Upper lobe of left lung (tissue), 6 donors: Measurements from ENCODE around the gene DMWD. TPM values are rescaled to one million over a fixed set of nuclear protein-coding genes. Genes with fewer than 3 reads are reported as not detected.

ENCODE experiments used
- ATAC-seq, 2 donors: fragments of 200-7000 bp; cut with Tn5 transposase; one replicate each; pipeline ENCODE4 v1.9.1; 2022; ENCODE audit warnings: mild to moderate bottlenecking in 2 of 2, moderate library complexity in 2 of 2; ENCODE audit not compliant: low FRiP score in 2 of 2
- DNase-seq, 2 donors: peaks; one replicate each; pipeline ENCODE4 v3.0.0-alpha.2; 2019 to 2020
- H3K27ac ChIP-seq, 4 donors: fragments of 200-600 bp; sonication (generic); one replicate each; pipeline ENCODE4 v1.5.1; 2016 to 2019
- H3K27me3 ChIP-seq, 4 donors: fragments of 200-600 bp; sonication (generic); one replicate each; pipeline ENCODE4 v1.5.1; 2017 to 2019
- H3K36me3 ChIP-seq, 4 donors: fragments of 200-600 bp; sonication (generic); one replicate each; pipeline ENCODE4 v1.5.1; 2016 to 2019
- H3K4me1 ChIP-seq, 4 donors: fragments of 200-600 bp; sonication (generic); one replicate each; pipeline ENCODE4 v1.5.1; 2018 to 2019
- H3K4me3 ChIP-seq, 4 donors: fragments of 200-600 bp; sonication (generic); one replicate each; pipeline ENCODE4 v1.5.1; 2017 to 2019; ENCODE audit warnings: mild to moderate bottlenecking in 2 of 4, moderate library complexity in 1 of 4
- H3K9me3 ChIP-seq, 4 donors: fragments of 200-600 bp; sonication (generic); one replicate each; pipeline ENCODE4 v1.5.1; 2018 to 2019
- CTCF ChIP-seq, 6 experiments: fragments of 450-650 bp in 4 of 6; fragments of 200-600 bp in 2 of 6; sonication (generic) in 2 of 6; IDR thresholded peaks; one replicate each; pipeline ENCODE4 v1.5.1; 2016 to 2019; ENCODE audit warnings: antibody characterized with exemption in 6 of 6
- EP300 ChIP-seq, 4 donors: sonication (generic); formaldehyde crosslinking; IDR thresholded peaks; one replicate each; pipeline ENCODE4 v1.5.1; 2017; ENCODE audit warnings: antibody characterized with exemption in 4 of 4, control low read depth in 2 of 4
- POLR2A ChIP-seq, 4 donors: fragments of 450-650 bp; IDR thresholded peaks; one replicate each; pipeline ENCODE4 v1.5.1; 2016 to 2017; ENCODE audit warnings: antibody characterized with exemption in 4 of 4, mild to moderate bottlenecking in 2 of 4
- POLR2AphosphoS5 ChIP-seq, 2 donors: sonication (generic); formaldehyde crosslinking; IDR thresholded peaks; one replicate each; pipeline ENCODE4 v1.5.1; 2017; ENCODE audit warnings: antibody characterized with exemption in 2 of 2
- WGBS, 2 donors: methylation state at CpG; one replicate each; pipeline ENCODE4 v1.1.5; 2017 to 2018; 5-methylcytosine and 5-hydroxymethylcytosine counted together
- total RNA-seq, 6 donors: library from RNA; depleted of rRNA in 4 of 6; stranded (reverse); fragments of >200 nt in 4 of 6; gene quantifications; one replicate each; pipeline versions ENCODE4 v1.1.0 to v1.2.1, GENCODE V29; 2016 to 2021
- donor health status: DM: no; HTN: no; CAD: no; lungs with moderate emphysema.
- donor health status: DM: no; HTN: yes; CAD: no; lungs with severe emphysema.

DMWD gene
- total RNA-seq, 6 donors from 2014 or later: 29.4 to 109 (median 57.4) TPM

GRCh38 chr19:45793876-45794275, 1.2 kb upstream of the DMWD start:
- DNase-seq (no peak), ATAC-seq (no peak)
- Histone ChIP-seq H3K27ac (no peak overlapping the region), H3K27me3 (no peaks in the 10 kb centered on the region), H3K36me3 (peaks cover 2 to 21% (median 11%) of the 10 kb centered on the region in 4 donors), H3K4me3 (no peak overlapping the region), H3K9me3 (no peaks in the 10 kb centered on the region), H3K4me1 (peaks cover 20 to 34% (median 23%) of the 10 kb centered on the region in 4 donors)
- 53 to 57% methylated on average over 6 of the region's 6 CpGs for WGBS, 2 donors
- no peak for TF ChIP-seq POLR2A (IDR thresholded peaks at IDR 0.05)
- TF ChIP-seq POLR2AphosphoS5 (IDR thresholded peaks at IDR 0.05): no peak
- TF ChIP-seq CTCF (IDR thresholded peaks at IDR 0.05): no peak
- no peak for TF ChIP-seq EP300 (IDR thresholded peaks at IDR 0.05)

- Histone ChIP-seq H3K4me1 (peaks cover 18 to 32% (median 22%) of the 10 kb centered on the region in 4 donors), H3K27ac (peak overlapping the region in 1 of 4 donors; percentile 20), H3K36me3 (peaks cover 8 to 28% (median 16%) of the 10 kb centered on the region in 4 donors), H3K9me3 (no peaks in the 10 kb centered on the region), H3K4me3 (peak overlapping the region in 3 of 4 donors; percentile 81 to 99 (median 88)), H3K27me3 (no peaks in the 10 kb centered on the region)
- ATAC-seq: no peak
- 43% methylated on average over 3 of the region's 3 CpGs for WGBS, 2 donors
- DNase-seq: no peak
- TF ChIP-seq POLR2AphosphoS5 (IDR thresholded peaks at IDR 0.05) (no peak), EP300 (IDR thresholded peaks at IDR 0.05) (no peak), CTCF (IDR thresholded peaks at IDR 0.05) (no peak), POLR2A (IDR thresholded peaks at IDR 0.05) (no peak)
Measured at GRCh38 chr19:45793178-45793564, 526 bp upstream of the DMWD start.

GRCh38 chr19:45791744-45792469, 738 bp downstream of the DMWD start:
- ATAC-seq (no peak), DNase-seq (no peak)
- Histone ChIP-seq H3K27me3 (no peaks in the 10 kb centered on the region), H3K4me3 (peak overlapping the region; percentile 77 to 99 (median 84)), H3K9me3 (no peaks in the 10 kb centered on the region), H3K27ac (peak overlapping the region; percentile 69 to 87 (median 78)), H3K36me3 (peaks cover 9 to 41% (median 25%) of the 10 kb centered on the region in 4 donors), H3K4me1 (peaks cover 18 to 32% (median 22%) of the 10 kb centered on the region in 4 donors)
- no peak for TF ChIP-seq EP300 (IDR thresholded peaks at IDR 0.05)
- TF ChIP-seq POLR2A (IDR thresholded peaks at IDR 0.05): no peak
- TF ChIP-seq CTCF (IDR thresholded peaks at IDR 0.05): no peak
- no peak for TF ChIP-seq POLR2AphosphoS5 (IDR thresholded peaks at IDR 0.05)
- 7 to 8% methylated on average over 25 to 31 of the region's 31 CpGs for WGBS, 2 donors

GRCh38 chr19:45790942-45791341, 1.7 kb downstream of the DMWD start:
- Histone ChIP-seq H3K9me3 (no peaks in the 10 kb centered on the region), H3K27ac (peak overlapping the region in 1 of 4 donors; percentile 87), H3K4me1 (peaks cover 18 to 32% (median 22%) of the 10 kb centered on the region in 4 donors), H3K36me3 (peaks cover 9 to 50% (median 34%) of the 10 kb centered on the region in 4 donors), H3K4me3 (no peak overlapping the region), H3K27me3 (no peaks in the 10 kb centered on the region)
- WGBS, 2 donors: 54 to 58% methylated on average over 8 of the region's 8 CpGs
- TF ChIP-seq POLR2AphosphoS5 (IDR thresholded peaks at IDR 0.05): peak; percentile 19 to 41
- TF ChIP-seq POLR2A (IDR thresholded peaks at IDR 0.05): no peak
- no peak for TF ChIP-seq EP300 (IDR thresholded peaks at IDR 0.05)
- no peak for TF ChIP-seq CTCF (IDR thresholded peaks at IDR 0.05)
- DNase-seq (peak in 1 of 2 donors; percentile 62), ATAC-seq (no peak)
